Liver (tissue), 9 donors: ENCODE measurements around the gene SLC49A3. TPM values are rescaled to one million over a fixed set of nuclear protein-coding genes. Genes with fewer than 3 reads are reported as not detected.
"Not testable (repeated sequence)": the region's sequence is repeated elsewhere in the genome, so short reads cannot be mapped to it uniquely, and the experiment has no call there.

Experiments
- DNase-seq: peaks from one replicate; pipeline ENCODE4 v3.0.0-alpha.2; 2017; ENCODE audit warnings: low spot score
- H3K27ac ChIP-seq, 2 donors: one replicate each; pipeline ENCODE4 v1.7.0; 2013; ENCODE audit warnings: inconsistent platforms in 2 of 2, low read length in 2 of 2, control low read depth in 1 of 2, low read depth in 1 of 2, mild to moderate bottlenecking in 1 of 2
- H3K27me3 ChIP-seq, 4 donors: one replicate each; pipeline versions ENCODE4 v1.6.1 to v1.7.0; 2013; ENCODE audit warnings: low read length in 3 of 4, inconsistent platforms in 1 of 4, mild to moderate bottlenecking in 1 of 4, moderate library complexity in 1 of 4; ENCODE audit not compliant: control insufficient read depth in 4 of 4, insufficient read depth in 4 of 4
- H3K36me3 ChIP-seq, 4 donors: one replicate each; pipeline versions ENCODE4 v1.6.1 to v1.7.0; 2013; ENCODE audit warnings: low read length in 3 of 4, mild to moderate bottlenecking in 3 of 4, low read depth in 1 of 4, moderate library complexity in 1 of 4; ENCODE audit not compliant: control insufficient read depth in 4 of 4, insufficient read depth in 3 of 4
- H3K4me1 ChIP-seq, 4 donors: one replicate each; pipeline versions ENCODE4 v1.6.1 to v1.7.0; 2013; ENCODE audit warnings: low read length in 3 of 4, mild to moderate bottlenecking in 3 of 4, moderate library complexity in 1 of 4; ENCODE audit not compliant: control insufficient read depth in 4 of 4, insufficient read depth in 4 of 4
- H3K4me3 ChIP-seq, 3 donors: one replicate each; pipeline versions ENCODE4 v1.6.1 to v1.7.0; 2013; ENCODE audit warnings: low read length in 3 of 3, control low read depth in 1 of 3, low read depth in 1 of 3, mild to moderate bottlenecking in 1 of 3
- H3K9ac ChIP-seq, 2 donors: one replicate each; pipeline ENCODE4 v1.7.0; 2013; ENCODE audit warnings: low read length in 2 of 2, mild to moderate bottlenecking in 2 of 2, moderate library complexity in 2 of 2, control low read depth in 1 of 2, low read depth in 1 of 2
- H3K9me3 ChIP-seq, 4 donors: one replicate each; pipeline versions ENCODE4 v1.6.1 to v1.7.0; 2013; ENCODE audit warnings: low read length in 3 of 4; ENCODE audit not compliant: control insufficient read depth in 4 of 4
- EGR1 ChIP-seq, 2 donors: IDR thresholded peaks; 2 replicates each; pipeline ENCODE4 v1.6.1; 2016 to 2018; ENCODE audit warnings: antibody characterized with exemption in 2 of 2, low read depth in 2 of 2
- FOXA1 ChIP-seq: IDR thresholded peaks from 2 replicates; pipeline ENCODE4 v1.6.1; 2016; ENCODE audit warnings: antibody characterized with exemption
- FOXA2 ChIP-seq: IDR thresholded peaks from 2 replicates; pipeline ENCODE4 v1.6.1; 2016; ENCODE audit warnings: antibody characterized with exemption
- GABPA ChIP-seq, 2 donors: IDR thresholded peaks in 1 of 2; conservative IDR thresholded peaks in 1 of 2; 2 replicates each; pipeline ENCODE4 v1.6.1; 2016; ENCODE audit warnings: antibody characterized with exemption in 2 of 2, mild to moderate bottlenecking in 1 of 2, moderate library complexity in 1 of 2
- HNF4A ChIP-seq, 2 donors: conservative IDR thresholded peaks; 2 replicates each; pipeline ENCODE4 v1.6.1; 2016; ENCODE audit warnings: antibody characterized with exemption in 2 of 2, mild to moderate bottlenecking in 2 of 2
- HNF4G ChIP-seq: IDR thresholded peaks from 2 replicates; pipeline ENCODE4 v1.6.1; 2016; ENCODE audit warnings: antibody characterized with exemption
- JUND ChIP-seq, 2 donors: IDR thresholded peaks; 2 replicates each; pipeline ENCODE4 v1.6.1; 2016; ENCODE audit warnings: antibody characterized with exemption in 2 of 2
- NR2F2 ChIP-seq: IDR thresholded peaks from 2 replicates; pipeline ENCODE4 v1.6.1; 2016; ENCODE audit warnings: antibody characterized with exemption
- RAD21 ChIP-seq, 2 donors: IDR thresholded peaks; 2 replicates each; pipeline ENCODE4 v1.6.1; 2016; ENCODE audit warnings: antibody characterized with exemption in 2 of 2, mild to moderate bottlenecking in 2 of 2
- RXRA ChIP-seq, 2 donors: IDR thresholded peaks; 2 replicates each; pipeline ENCODE4 v1.6.1; 2017 to 2018; ENCODE audit warnings: antibody characterized with exemption in 2 of 2, mild to moderate bottlenecking in 1 of 2
- SP1 ChIP-seq: IDR thresholded peaks from 2 replicates; pipeline ENCODE4 v1.6.1; 2018; ENCODE audit warnings: antibody characterized with exemption, mild to moderate bottlenecking
- TAF1 ChIP-seq: conservative IDR thresholded peaks from 2 replicates; pipeline ENCODE4 v1.6.1; 2016; ENCODE audit warnings: antibody characterized with exemption, mild to moderate bottlenecking
- YY1 ChIP-seq: IDR thresholded peaks from 2 replicates; pipeline ENCODE4 v1.6.1; 2016; ENCODE audit warnings: antibody characterized with exemption, mild to moderate bottlenecking
- WGBS: extraction: QIAGEN DNeasy Blood & Tissue Kit; methylation state at CpG from one replicate; pipeline ENCODE4 v1.1.7; 2013; 5-methylcytosine and 5-hydroxymethylcytosine counted together
- polyA plus RNA-seq, 2 donors: library from polyadenylated mRNA; stranded (reverse) in 1 of 2; unstranded in 1 of 2; fragments of 200-250 nt in 1 of 2; fragments of >200 nt in 1 of 2; fragmentation: Nextera tagmentation in 1 of 2; extraction: Ambion mirVana in 1 of 2; gene quantifications; one replicate each; pipeline versions ENCODE4 v1.2.1 to v1.2.3, GENCODE V29; 2013 to 2015
- total RNA-seq, 2 donors: library from RNA; depleted of rRNA; stranded (reverse); fragments of >200 nt; gene quantifications; one replicate each; pipeline ENCODE4 v1.2.3, GENCODE V29; 2014
- TF ChIP-seq, protein P1 (sequence below): IDR thresholded peaks from 2 replicates; pipeline ENCODE4 v1.6.1; 2016; ENCODE audit warnings: antibody characterized with exemption
- TF ChIP-seq, protein P2 (sequence below): IDR thresholded peaks from 2 replicates; pipeline ENCODE4 v1.6.1; 2016; ENCODE audit warnings: antibody characterized with exemption, mild to moderate bottlenecking
- TF ChIP-seq, protein P3 (sequence below): IDR thresholded peaks from 2 replicates; pipeline ENCODE4 v1.6.1; 2016; ENCODE audit warnings: antibody characterized with exemption
- TF ChIP-seq, protein P4 (sequence below): IDR thresholded peaks from 2 replicates; pipeline ENCODE4 v1.6.1; 2016; ENCODE audit warnings: antibody characterized with exemption
- TF ChIP-seq, protein P5 (sequence below): fragments of 150-350 bp; IDR thresholded peaks from 2 replicates; pipeline ENCODE4 v1.5.1; 2017; ENCODE audit warnings: improper control_type of control experiment, low read depth, low read length; ENCODE audit not compliant: missing input control
- donor health status: healthy.
- donor health status: healthy.
- donor health status: healthy.
- donor health status: healthy.
- donor health status: healthy.

SLC49A3 gene
- total and polyA plus RNA-seq, 4 donors, result 0.40 to 3.6 (median 2.0) TPM

DNA sequence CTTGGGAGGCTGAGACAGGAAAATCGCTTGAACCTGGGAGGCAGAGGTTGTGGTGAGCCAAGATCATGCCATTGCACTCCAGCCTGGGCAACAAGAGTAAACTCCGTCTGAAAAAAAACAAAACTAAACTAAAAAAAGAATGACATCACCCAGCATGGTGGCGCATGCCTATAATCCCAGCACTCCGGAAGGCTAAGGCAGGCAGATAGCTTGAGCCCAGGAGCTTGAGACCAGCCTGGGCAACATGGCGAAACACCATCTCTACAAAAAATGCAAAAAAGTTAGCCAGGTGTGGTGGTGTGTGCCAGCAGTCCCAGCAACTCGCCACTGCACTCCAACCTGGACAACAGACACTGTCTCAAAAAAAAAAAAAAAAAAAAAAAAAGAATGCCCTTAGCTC lies 46.6 kb downstream of the SLC49A3 start:
- DNase-seq, H3K27ac ChIP-seq, H3K4me3 ChIP-seq, H3K27me3 ChIP-seq, H3K36me3 ChIP-seq, H3K4me1 ChIP-seq, H3K9me3 ChIP-seq, H3K9ac ChIP-seq: not testable (repeated sequence)
- WGBS, result 85% methylated on average over 6 of the region's 6 CpGs

DNA sequence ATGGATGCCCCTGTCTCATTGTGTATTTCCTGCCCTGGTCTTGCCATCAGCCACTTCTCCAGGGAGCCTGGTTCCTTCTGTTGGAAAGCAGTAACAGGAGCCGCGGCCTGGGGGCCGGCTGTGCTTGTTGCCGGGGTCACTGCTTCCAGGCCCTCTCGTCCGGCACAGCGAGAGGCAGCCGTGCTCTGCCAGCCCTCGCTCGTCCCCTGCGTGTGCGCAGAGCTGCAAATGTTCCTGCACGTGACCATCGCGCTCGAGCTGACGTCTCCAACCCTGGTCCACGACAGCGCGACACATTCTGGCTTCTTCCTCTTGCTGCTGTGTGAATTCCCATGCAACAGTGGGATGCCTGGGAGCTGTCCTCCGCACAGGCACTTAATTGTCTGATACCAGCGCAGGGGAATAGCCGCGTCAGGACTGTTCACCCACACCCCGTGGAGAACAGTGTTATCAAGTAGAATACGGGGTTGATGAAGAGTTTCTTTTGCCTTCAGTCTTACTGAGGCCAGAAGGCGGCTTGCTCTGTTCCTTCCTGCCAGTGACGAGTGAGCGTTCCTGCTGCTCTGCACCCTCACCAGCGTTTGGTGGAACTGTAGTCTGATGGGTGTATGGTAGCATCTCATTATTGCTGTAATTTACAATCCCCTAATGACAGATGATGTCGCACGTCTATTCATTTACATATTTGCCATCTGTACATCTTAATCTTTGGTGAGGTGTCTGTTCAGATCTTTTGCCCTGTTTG lies 51.2 kb downstream of the SLC49A3 start:
- no peak overlapping the region for H3K4me3 ChIP-seq
- peaks cover 0 to 6% (median under 1%) of the 10 kb centered on the region in 4 donors for H3K9me3 ChIP-seq
- peaks cover 0 to 4% (median 0%) of the 10 kb centered on the region in 4 donors for H3K27me3 ChIP-seq
- TF ChIP-seq, protein P1, sequence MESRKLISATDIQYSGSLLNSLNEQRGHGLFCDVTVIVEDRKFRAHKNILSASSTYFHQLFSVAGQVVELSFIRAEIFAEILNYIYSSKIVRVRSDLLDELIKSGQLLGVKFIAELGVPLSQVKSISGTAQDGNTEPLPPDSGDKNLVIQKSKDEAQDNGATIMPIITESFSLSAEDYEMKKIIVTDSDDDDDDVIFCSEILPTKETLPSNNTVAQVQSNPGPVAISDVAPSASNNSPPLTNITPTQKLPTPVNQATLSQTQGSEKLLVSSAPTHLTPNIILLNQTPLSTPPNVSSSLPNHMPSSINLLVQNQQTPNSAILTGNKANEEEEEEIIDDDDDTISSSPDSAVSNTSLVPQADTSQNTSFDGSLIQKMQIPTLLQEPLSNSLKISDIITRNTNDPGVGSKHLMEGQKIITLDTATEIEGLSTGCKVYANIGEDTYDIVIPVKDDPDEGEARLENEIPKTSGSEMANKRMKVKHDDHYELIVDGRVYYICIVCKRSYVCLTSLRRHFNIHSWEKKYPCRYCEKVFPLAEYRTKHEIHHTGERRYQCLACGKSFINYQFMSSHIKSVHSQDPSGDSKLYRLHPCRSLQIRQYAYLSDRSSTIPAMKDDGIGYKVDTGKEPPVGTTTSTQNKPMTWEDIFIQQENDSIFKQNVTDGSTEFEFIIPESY, result no peak
- TF ChIP-seq EGR1 (IDR thresholded peaks at IDR 0.05; ENCODE audit: low read depth in 2 of 2), result no peak
- TF ChIP-seq HNF4G, result no peak
- TF ChIP-seq FOXA1, result no peak
- TF ChIP-seq TAF1, result no peak
- no peak for TF ChIP-seq JUND (IDR thresholded peaks at IDR 0.05)
- TF ChIP-seq, protein P2, sequence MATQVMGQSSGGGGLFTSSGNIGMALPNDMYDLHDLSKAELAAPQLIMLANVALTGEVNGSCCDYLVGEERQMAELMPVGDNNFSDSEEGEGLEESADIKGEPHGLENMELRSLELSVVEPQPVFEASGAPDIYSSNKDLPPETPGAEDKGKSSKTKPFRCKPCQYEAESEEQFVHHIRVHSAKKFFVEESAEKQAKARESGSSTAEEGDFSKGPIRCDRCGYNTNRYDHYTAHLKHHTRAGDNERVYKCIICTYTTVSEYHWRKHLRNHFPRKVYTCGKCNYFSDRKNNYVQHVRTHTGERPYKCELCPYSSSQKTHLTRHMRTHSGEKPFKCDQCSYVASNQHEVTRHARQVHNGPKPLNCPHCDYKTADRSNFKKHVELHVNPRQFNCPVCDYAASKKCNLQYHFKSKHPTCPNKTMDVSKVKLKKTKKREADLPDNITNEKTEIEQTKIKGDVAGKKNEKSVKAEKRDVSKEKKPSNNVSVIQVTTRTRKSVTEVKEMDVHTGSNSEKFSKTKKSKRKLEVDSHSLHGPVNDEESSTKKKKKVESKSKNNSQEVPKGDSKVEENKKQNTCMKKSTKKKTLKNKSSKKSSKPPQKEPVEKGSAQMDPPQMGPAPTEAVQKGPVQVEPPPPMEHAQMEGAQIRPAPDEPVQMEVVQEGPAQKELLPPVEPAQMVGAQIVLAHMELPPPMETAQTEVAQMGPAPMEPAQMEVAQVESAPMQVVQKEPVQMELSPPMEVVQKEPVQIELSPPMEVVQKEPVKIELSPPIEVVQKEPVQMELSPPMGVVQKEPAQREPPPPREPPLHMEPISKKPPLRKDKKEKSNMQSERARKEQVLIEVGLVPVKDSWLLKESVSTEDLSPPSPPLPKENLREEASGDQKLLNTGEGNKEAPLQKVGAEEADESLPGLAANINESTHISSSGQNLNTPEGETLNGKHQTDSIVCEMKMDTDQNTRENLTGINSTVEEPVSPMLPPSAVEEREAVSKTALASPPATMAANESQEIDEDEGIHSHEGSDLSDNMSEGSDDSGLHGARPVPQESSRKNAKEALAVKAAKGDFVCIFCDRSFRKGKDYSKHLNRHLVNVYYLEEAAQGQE, result no peak
- TF ChIP-seq FOXA2, result no peak
- TF ChIP-seq RAD21 (IDR thresholded peaks at IDR 0.05), result no peak
- no peak for TF ChIP-seq NR2F2
- TF ChIP-seq, protein P3, sequence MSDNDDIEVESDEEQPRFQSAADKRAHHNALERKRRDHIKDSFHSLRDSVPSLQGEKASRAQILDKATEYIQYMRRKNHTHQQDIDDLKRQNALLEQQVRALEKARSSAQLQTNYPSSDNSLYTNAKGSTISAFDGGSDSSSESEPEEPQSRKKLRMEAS, result no peak
- TF ChIP-seq, protein P4, sequence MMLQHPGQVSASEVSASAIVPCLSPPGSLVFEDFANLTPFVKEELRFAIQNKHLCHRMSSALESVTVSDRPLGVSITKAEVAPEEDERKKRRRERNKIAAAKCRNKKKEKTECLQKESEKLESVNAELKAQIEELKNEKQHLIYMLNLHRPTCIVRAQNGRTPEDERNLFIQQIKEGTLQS, result no peak
- TF ChIP-seq, protein P5, sequence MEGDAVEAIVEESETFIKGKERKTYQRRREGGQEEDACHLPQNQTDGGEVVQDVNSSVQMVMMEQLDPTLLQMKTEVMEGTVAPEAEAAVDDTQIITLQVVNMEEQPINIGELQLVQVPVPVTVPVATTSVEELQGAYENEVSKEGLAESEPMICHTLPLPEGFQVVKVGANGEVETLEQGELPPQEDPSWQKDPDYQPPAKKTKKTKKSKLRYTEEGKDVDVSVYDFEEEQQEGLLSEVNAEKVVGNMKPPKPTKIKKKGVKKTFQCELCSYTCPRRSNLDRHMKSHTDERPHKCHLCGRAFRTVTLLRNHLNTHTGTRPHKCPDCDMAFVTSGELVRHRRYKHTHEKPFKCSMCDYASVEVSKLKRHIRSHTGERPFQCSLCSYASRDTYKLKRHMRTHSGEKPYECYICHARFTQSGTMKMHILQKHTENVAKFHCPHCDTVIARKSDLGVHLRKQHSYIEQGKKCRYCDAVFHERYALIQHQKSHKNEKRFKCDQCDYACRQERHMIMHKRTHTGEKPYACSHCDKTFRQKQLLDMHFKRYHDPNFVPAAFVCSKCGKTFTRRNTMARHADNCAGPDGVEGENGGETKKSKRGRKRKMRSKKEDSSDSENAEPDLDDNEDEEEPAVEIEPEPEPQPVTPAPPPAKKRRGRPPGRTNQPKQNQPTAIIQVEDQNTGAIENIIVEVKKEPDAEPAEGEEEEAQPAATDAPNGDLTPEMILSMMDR, result no peak
- TF ChIP-seq SP1, result no peak
- TF ChIP-seq HNF4A (conservative IDR thresholded peaks at IDR 0.05), result no peak
- TF ChIP-seq GABPA (IDR thresholded peaks at IDR 0.05 in 1 of 2, conservative IDR thresholded peaks at IDR 0.05 in 1 of 2), result no peak
- TF ChIP-seq YY1, result no peak
- no peak for TF ChIP-seq RXRA (IDR thresholded peaks at IDR 0.05)
- DNase-seq, result no peak
- H3K4me1 ChIP-seq, result no peaks in the 10 kb centered on the region
- WGBS, result 73% methylated on average over 32 of the region's 32 CpGs
- H3K27ac ChIP-seq, result no peak overlapping the region
- no peak overlapping the region for H3K9ac ChIP-seq
- H3K36me3 ChIP-seq, result no peaks in the 10 kb centered on the region
